Measurements from ENCODE around the gene MOSPD3.

Gene MOSPD3

DNA sequence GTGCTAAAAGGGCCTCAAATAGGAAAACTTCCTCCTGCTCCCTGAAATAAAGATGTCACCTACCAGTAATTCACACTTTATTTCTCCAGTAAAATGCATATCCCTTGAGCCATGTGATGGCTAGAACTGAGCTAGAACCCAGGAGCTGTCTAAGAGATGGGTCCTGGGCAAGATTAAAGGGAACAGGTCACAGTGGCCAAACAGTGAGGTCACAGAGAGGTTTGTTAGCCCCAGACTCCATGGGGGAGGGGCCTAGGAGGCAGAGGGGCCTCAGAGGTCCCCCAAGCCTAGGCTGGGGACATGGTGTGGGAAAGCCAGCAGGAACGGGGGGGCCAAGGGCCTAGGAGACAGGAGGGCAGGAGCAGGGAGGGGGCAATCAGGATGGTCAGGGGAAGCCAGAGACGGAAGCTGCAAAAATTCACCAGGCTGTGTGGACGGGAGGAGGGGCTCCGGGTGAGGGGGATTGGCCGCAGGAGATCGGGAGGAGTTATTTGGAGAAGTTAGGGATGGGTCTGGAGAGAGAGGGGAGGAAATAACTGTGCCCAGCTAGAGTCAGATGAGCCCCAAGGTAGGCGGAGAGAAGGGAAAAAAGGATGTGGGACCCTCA is 22.9 kb upstream of the MOSPD3 start:
- Histone ChIP-seq H3K9me2 (ENCODE audit: low read depth, low read length) (no peaks in the 10 kb centered on the region), H3K27ac (ENCODE audit: low read depth, low read length, poor library complexity, severe bottlenecking) (no peak overlapping the region), H3K9ac (ENCODE audit: low read length) (no peak overlapping the region), H3K4me1 (ENCODE audit: insufficient read depth, low read length, severe bottlenecking) (peaks cover 15% of the 10 kb centered on the region), H3K4me3 (ENCODE audit: low read depth, low read length, poor library complexity, severe bottlenecking) (no peak overlapping the region), H3K36me3 (ENCODE audit: insufficient read depth, low read length) (no peaks in the 10 kb centered on the region; the same call in 1 of the 2 replicates), H3F3A (ENCODE audit: insufficient read depth, low read length) (no peaks in the 10 kb centered on the region), H3K79me2 (ENCODE audit: insufficient read depth, low read length) (no peaks in the 10 kb centered on the region), H3K9me3 (ENCODE audit: low read length) (no peaks in the 10 kb centered on the region), H3K4me2 (ENCODE audit: low read length) (no peak overlapping the region), H2AFZ (ENCODE audit: low read length) (no peak overlapping the region), H3K27me3 (ENCODE audit: insufficient read depth, low read length) (peaks cover 11% of the 10 kb centered on the region), H4K20me1 (ENCODE audit: insufficient read depth, low read length) (no peaks in the 10 kb centered on the region)
- TF ChIP-seq EZH2 (IDR thresholded peaks at IDR 0.05; ENCODE audit: borderline replicate concordance, low read length), result no peak
- TF ChIP-seq, protein P1, sequence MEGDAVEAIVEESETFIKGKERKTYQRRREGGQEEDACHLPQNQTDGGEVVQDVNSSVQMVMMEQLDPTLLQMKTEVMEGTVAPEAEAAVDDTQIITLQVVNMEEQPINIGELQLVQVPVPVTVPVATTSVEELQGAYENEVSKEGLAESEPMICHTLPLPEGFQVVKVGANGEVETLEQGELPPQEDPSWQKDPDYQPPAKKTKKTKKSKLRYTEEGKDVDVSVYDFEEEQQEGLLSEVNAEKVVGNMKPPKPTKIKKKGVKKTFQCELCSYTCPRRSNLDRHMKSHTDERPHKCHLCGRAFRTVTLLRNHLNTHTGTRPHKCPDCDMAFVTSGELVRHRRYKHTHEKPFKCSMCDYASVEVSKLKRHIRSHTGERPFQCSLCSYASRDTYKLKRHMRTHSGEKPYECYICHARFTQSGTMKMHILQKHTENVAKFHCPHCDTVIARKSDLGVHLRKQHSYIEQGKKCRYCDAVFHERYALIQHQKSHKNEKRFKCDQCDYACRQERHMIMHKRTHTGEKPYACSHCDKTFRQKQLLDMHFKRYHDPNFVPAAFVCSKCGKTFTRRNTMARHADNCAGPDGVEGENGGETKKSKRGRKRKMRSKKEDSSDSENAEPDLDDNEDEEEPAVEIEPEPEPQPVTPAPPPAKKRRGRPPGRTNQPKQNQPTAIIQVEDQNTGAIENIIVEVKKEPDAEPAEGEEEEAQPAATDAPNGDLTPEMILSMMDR (IDR thresholded peaks at IDR 0.05; ENCODE audit: low read length), result no peak

- Histone ChIP-seq H3K9ac (ENCODE audit: low read length) (no peak overlapping the region), H4K20me1 (ENCODE audit: insufficient read depth, low read length) (no peaks in the 10 kb centered on the region), H3K27me3 (ENCODE audit: insufficient read depth, low read length) (peaks cover 16% of the 10 kb centered on the region), H3K4me1 (ENCODE audit: insufficient read depth, low read length, severe bottlenecking) (peaks cover 7% of the 10 kb centered on the region), H2AFZ (ENCODE audit: low read length) (no peak overlapping the region), H3F3A (ENCODE audit: insufficient read depth, low read length) (no peaks in the 10 kb centered on the region), H3K27ac (ENCODE audit: low read depth, low read length, poor library complexity, severe bottlenecking) (no peak overlapping the region), H3K79me2 (ENCODE audit: insufficient read depth, low read length) (no peaks in the 10 kb centered on the region), H3K36me3 (ENCODE audit: insufficient read depth, low read length) (no peaks in the 10 kb centered on the region; the same call in 1 of the 2 replicates), H3K9me3 (ENCODE audit: low read length) (no peaks in the 10 kb centered on the region), H3K4me3 (ENCODE audit: low read depth, low read length, poor library complexity, severe bottlenecking) (no peak overlapping the region), H3K4me2 (ENCODE audit: low read length) (no peak overlapping the region), H3K9me2 (ENCODE audit: low read depth, low read length) (no peaks in the 10 kb centered on the region)
- TF ChIP-seq, protein P1 (IDR thresholded peaks at IDR 0.05; ENCODE audit: low read length), result no peak
- no peak for TF ChIP-seq EZH2 (IDR thresholded peaks at IDR 0.05; ENCODE audit: borderline replicate concordance, low read length)
These were observed 22.1 kb upstream of the MOSPD3 start for GRCh38 chr7:100590077-100590737.

DNA sequence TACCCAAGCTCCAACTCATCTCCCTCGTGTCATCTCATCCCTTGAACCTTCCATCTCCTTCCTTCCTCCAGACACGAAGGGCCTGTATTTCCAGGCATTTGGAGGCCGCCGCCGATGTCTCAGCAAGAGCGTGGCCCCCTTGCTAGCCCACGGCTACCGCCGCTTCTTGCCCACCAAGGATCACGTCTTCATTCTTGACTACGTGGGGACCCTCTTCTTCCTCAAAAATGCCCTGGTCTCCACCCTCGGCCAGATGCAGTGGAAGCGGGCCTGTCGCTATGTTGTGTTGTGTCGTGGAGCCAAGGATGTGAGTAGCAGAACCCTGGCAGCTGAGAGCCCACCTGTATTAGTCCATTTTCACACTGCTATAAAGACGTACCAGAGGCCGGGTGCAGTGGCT is 20.7 kb upstream of the MOSPD3 start:
- Histone ChIP-seq H3K4me2 (ENCODE audit: low read length) (no peak overlapping the region), H3K9ac (ENCODE audit: low read length) (no peak overlapping the region), H3K79me2 (ENCODE audit: insufficient read depth, low read length) (no peaks in the 10 kb centered on the region), H4K20me1 (ENCODE audit: insufficient read depth, low read length) (no peaks in the 10 kb centered on the region), H3K36me3 (ENCODE audit: insufficient read depth, low read length) (no peaks in the 10 kb centered on the region; the same call in 1 of the 2 replicates), H3K9me2 (ENCODE audit: low read depth, low read length) (no peaks in the 10 kb centered on the region), H3K27ac (ENCODE audit: low read depth, low read length, poor library complexity, severe bottlenecking) (no peak overlapping the region), H3F3A (ENCODE audit: insufficient read depth, low read length) (no peaks in the 10 kb centered on the region), H3K27me3 (ENCODE audit: insufficient read depth, low read length) (peaks cover 19% of the 10 kb centered on the region), H3K9me3 (ENCODE audit: low read length) (no peaks in the 10 kb centered on the region), H3K4me3 (ENCODE audit: low read depth, low read length, poor library complexity, severe bottlenecking) (no peak overlapping the region), H2AFZ (ENCODE audit: low read length) (no peak overlapping the region), H3K4me1 (ENCODE audit: insufficient read depth, low read length, severe bottlenecking) (peaks cover 5% of the 10 kb centered on the region)
- TF ChIP-seq, protein P1 (IDR thresholded peaks at IDR 0.05; ENCODE audit: low read length), result no peak
- no peak for TF ChIP-seq EZH2 (IDR thresholded peaks at IDR 0.05; ENCODE audit: borderline replicate concordance, low read length)

Measured in OCI-LY1 (cell line).